GM23248 (cell line): Measurements from ENCODE around the gene PPIP5K1. TPM values are rescaled to one million over a fixed set of nuclear protein-coding genes. Genes with fewer than 3 reads are reported as not detected.

Source experiments
- DNase-seq: peaks from one replicate; pipeline ENCODE4 v3.0.0-alpha.2; 2015
- H2AFZ ChIP-seq: fragments of 200-600 bp; sonication (generic); 2 replicates; pipeline ENCODE4 v1.6.1; 2016; ENCODE audit warnings: antibody characterized with exemption
- H3F3A ChIP-seq: fragments of 200-600 bp; sonication (generic); 2 replicates; pipeline ENCODE4 v1.6.1; 2016; ENCODE audit warnings: mild to moderate bottlenecking, antibody characterized with exemption, mixed run types; ENCODE audit not compliant: insufficient read depth
- H3K27ac ChIP-seq: fragments of 200-600 bp; sonication (generic); 2 replicates; pipeline ENCODE4 v1.5.1; 2016; ENCODE audit warnings: mild to moderate bottlenecking
- H3K27me3 ChIP-seq: fragments of 200-600 bp; sonication (generic); replicated peaks from 2 replicates; pipeline ENCODE4 v1.6.1; 2016; ENCODE audit warnings: mild to moderate bottlenecking; ENCODE audit not compliant: insufficient read depth
- H3K36me3 ChIP-seq: fragments of 200-600 bp; sonication (generic); 2 replicates; pipeline ENCODE4 v1.6.1; 2016; ENCODE audit warnings: low read depth, mild to moderate bottlenecking
- H3K4me1 ChIP-seq: fragments of 200-600 bp; sonication (generic); 2 replicates; pipeline ENCODE4 v1.6.1; 2016; ENCODE audit warnings: mild to moderate bottlenecking; ENCODE audit not compliant: insufficient read depth
- H3K4me2 ChIP-seq: fragments of 200-600 bp; sonication (generic); one replicate; pipeline ENCODE4 v1.6.1; 2016; ENCODE audit warnings: mild to moderate bottlenecking; ENCODE audit not compliant: unreplicated experiment
- H3K4me3 ChIP-seq: fragments of 200-600 bp; sonication (generic); 2 replicates; pipeline ENCODE4 v1.5.1; 2016; ENCODE audit warnings: mild to moderate bottlenecking
- H3K79me2 ChIP-seq: fragments of 200-600 bp; sonication (generic); 2 replicates; pipeline ENCODE4 v1.6.1; 2016; ENCODE audit warnings: mild to moderate bottlenecking; ENCODE audit not compliant: insufficient read depth
- H3K9ac ChIP-seq: fragments of 200-600 bp; sonication (generic); 2 replicates; pipeline ENCODE4 v1.6.1; 2016; ENCODE audit warnings: mild to moderate bottlenecking
- H3K9me2 ChIP-seq: fragments of 200-600 bp; sonication (generic); 2 replicates; pipeline ENCODE4 v1.6.1; 2016; ENCODE audit warnings: mixed run types, mild to moderate bottlenecking, moderate library complexity; ENCODE audit not compliant: insufficient read depth
- H3K9me3 ChIP-seq: fragments of 200-600 bp; sonication (generic); one replicate; pipeline ENCODE4 v1.6.1; 2017; ENCODE audit warnings: low read depth
- H4K20me1 ChIP-seq: fragments of 200-600 bp; sonication (generic); 2 replicates; pipeline ENCODE4 v1.6.0; 2016; ENCODE audit not compliant: insufficient read depth
- EZH2 ChIP-seq: fragments of 200-600 bp; sonication (generic); IDR thresholded peaks from 2 replicates; pipeline ENCODE4 v1.6.1; 2018; ENCODE audit warnings: antibody characterized with exemption, mild to moderate bottlenecking; ENCODE audit not compliant: insufficient read depth, poor library complexity, severe bottlenecking
- EZH2phosphoT487 ChIP-seq: fragments of 200-600 bp; sonication (generic); IDR thresholded peaks from 2 replicates; pipeline ENCODE4 v1.6.1; 2018; ENCODE audit warnings: antibody characterized with exemption, moderate library complexity, mild to moderate bottlenecking, low read depth; ENCODE audit not compliant: insufficient read depth
- WGBS, 2 experiments: methylation state at CpG; one replicate each; pipeline ENCODE4 v1.1.6; 2015 to 2017; ENCODE audit warnings: low lambda C conversion rate in 2 of 2, low coverage in 1 of 2; ENCODE audit errors: missing lambda C conversion rate in 2 of 2; 5-methylcytosine and 5-hydroxymethylcytosine counted together
- in situ Hi-C: fragments of 300-500 bp; cut with MboI; formaldehyde crosslinking; loops from 2 replicates; pipeline ENCODE4 v1.15.0; 2020
- polyA plus RNA-seq: library from polyadenylated mRNA; unstranded; fragments of >200 nt; fragmentation: Nextera tagmentation; extraction: Ambion mirVana; gene quantifications from 2 replicates; pipeline ENCODE4 v1.2.1, GENCODE V29; 2016
- total RNA-seq: library from RNA; depleted of rRNA; stranded (reverse); fragments of >200 nt; shearing (Covaris generic); gene quantifications from 2 replicates; pipeline ENCODE4 v1.2.3, GENCODE V29; 2014

Gene PPIP5K1
- total and polyA plus RNA-seq, 2 experiments from 2014 or later, result 7.0 to 13.1 TPM

DNA sequence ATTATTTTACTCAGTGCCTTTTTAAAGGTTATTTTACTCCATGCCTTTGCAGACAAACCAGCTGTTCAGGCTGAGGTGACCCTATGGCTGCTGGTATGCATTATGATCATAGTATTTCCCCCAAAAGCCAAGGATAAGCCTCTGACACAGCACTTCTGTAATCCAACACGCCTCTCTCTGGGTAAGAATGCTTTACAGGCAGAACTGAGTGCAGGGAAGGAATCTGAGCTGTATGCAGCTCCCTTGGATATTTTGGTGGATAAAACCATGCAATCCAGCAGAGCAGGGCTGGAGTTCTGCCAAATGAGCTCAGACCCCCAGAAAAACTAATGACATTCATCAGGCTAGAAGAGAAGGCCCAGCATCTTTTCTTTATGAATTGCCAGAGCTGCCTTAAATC, 84.3 kb downstream of the PPIP5K1 start:
- H4K20me1 ChIP-seq, result no peaks in the 10 kb centered on the region
- H2AFZ ChIP-seq, result no peak overlapping the region
- no peak overlapping the region for H3K9ac ChIP-seq
- H3K27ac ChIP-seq, result peak overlapping the region; percentile 14; the same call in 1 of the 2 replicates
- H3K9me3 ChIP-seq, result no peaks in the 10 kb centered on the region
- WGBS, 2 experiments, result 46 to 60% methylated on average over 1 of the region's 1 CpG
- no peaks in the 10 kb centered on the region for H3K79me2 ChIP-seq
- H3F3A ChIP-seq, result peaks cover 12% of the 10 kb centered on the region
- TF ChIP-seq EZH2, result no peak
- no peak for TF ChIP-seq EZH2phosphoT487
- H3K36me3 ChIP-seq, result no peaks in the 10 kb centered on the region
- H3K4me3 ChIP-seq, result no peak overlapping the region
- H3K4me2 ChIP-seq, result no peak overlapping the region
- peaks cover 27% of the 10 kb centered on the region for H3K4me1 ChIP-seq
- peak; percentile 59 for DNase-seq
- no peaks in the 10 kb centered on the region for H3K9me2 ChIP-seq
- no peaks in the 10 kb centered on the region for H3K27me3 ChIP-seq
- in situ Hi-C loops, result no loop called here

DNA sequence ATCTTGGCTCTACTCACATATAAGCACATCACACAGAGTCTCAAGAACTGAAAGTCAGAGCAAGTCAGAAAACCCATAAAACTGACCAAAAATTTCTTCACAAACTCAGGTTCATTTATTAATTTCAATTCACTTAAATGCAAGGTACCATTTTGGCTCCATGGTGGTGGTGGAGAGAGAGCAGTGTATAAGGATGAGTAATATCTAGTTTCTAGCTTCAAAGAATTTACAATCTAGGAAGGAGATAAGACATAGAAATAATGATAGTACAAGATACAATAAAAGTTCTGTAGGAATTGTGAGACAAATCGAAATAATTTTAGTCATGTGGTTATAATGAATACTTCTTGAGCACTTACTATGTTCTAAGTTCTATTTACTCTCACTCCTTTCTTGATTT, 90.4 kb downstream of the PPIP5K1 start:
- Histone ChIP-seq H3K9ac (no peak overlapping the region), H3K4me1 (no peaks in the 10 kb centered on the region), H3K4me3 (no peak overlapping the region), H4K20me1 (no peaks in the 10 kb centered on the region), H3K27me3 (no peaks in the 10 kb centered on the region), H3F3A (no peaks in the 10 kb centered on the region), H2AFZ (no peak overlapping the region), H3K4me2 (no peak overlapping the region), H3K9me3 (no peaks in the 10 kb centered on the region), H3K36me3 (no peaks in the 10 kb centered on the region), H3K79me2 (no peaks in the 10 kb centered on the region), H3K9me2 (no peaks in the 10 kb centered on the region), H3K27ac (no peak overlapping the region)
- no peak for DNase-seq
- TF ChIP-seq EZH2phosphoT487 (no peak), EZH2 (no peak)
- WGBS, 2 experiments, result 82 to 100% methylated on average over 1 of the region's 1 CpG
- in situ Hi-C loops, result no loop called here

DNA sequence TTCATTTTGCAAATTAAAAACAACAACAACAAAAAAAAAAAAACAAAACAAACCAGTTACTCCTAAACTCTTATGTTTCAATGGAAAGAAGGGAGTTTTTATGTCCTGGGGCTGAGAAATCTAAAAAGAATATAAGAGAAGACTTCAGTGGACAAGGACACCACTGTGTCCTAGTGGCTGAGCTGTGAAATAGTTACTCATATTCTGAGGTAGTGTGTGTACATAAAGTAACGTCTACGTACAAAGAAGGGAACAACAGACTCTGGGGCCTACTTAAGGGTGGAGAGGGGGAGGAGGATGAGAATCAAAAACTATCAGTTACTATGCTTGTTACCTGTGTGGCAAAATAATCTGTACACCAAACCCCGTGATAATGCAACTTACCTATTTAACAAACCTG, 91.0 kb downstream of the PPIP5K1 start:
- Histone ChIP-seq H3K27me3 (no peaks in the 10 kb centered on the region), H3F3A (no peaks in the 10 kb centered on the region), H3K36me3 (no peaks in the 10 kb centered on the region), H3K9ac (no peak overlapping the region), H3K79me2 (no peaks in the 10 kb centered on the region), H3K4me1 (no peaks in the 10 kb centered on the region), H3K27ac (no peak overlapping the region), H2AFZ (no peak overlapping the region), H4K20me1 (no peaks in the 10 kb centered on the region), H3K9me3 (no peaks in the 10 kb centered on the region), H3K4me2 (no peak overlapping the region), H3K4me3 (no peak overlapping the region), H3K9me2 (no peaks in the 10 kb centered on the region)
- WGBS, 2 experiments, result 77 to 91% methylated on average over 3 of the region's 3 CpGs
- no peak for DNase-seq
- TF ChIP-seq EZH2phosphoT487, result no peak
- no peak for TF ChIP-seq EZH2
- in situ Hi-C loops, result no loop called here

DNA sequence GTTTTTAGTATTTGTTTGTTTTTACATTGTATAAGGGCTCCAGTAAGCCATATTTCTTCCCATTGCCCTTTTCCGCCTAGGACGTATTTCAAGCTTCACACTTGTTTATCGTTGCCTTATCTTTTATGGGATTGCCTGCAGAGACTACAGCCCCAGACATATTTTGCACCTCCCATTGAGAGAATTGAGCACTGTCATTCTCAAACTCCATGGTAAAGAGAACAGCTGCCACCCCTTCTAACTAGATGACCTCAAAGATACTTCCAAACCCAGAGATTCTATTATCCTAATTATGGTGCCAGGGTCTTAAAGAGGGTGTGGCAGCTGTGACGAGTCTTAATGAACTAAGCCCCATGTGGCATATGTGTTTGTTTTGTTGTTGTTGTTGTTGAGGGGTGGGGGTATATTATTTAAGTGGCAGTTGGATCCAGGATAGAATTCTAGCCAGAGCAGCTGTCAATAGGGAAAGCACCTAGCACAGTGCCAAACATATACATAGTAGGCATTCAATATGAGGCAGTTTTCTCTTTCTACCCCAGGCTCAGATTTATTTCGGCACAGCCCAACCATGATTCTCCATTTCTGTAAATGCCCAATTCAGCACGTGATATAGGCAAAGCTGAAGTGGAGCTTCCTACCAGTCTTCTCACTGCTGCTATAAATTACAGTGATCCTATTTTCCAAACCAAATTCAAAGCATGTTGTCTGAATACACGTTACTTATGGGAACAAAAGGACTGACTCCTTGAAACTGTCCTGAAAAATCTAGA, 96.1 kb downstream of the PPIP5K1 start:
- Histone ChIP-seq H3F3A (no peaks in the 10 kb centered on the region; the same call in 1 of the 2 replicates), H3K27ac (peak overlapping the region; percentile 49), H3K27me3 (no peaks in the 10 kb centered on the region), H3K4me1 (peaks cover 16% of the 10 kb centered on the region), H3K4me2 (peak overlapping the region; percentile 97), H3K4me3 (peak overlapping the region; percentile 86), H3K9me3 (no peaks in the 10 kb centered on the region), H3K9ac (peak overlapping the region; percentile 94), H3K9me2 (no peaks in the 10 kb centered on the region), H3K36me3 (peaks cover 25% of the 10 kb centered on the region), H3K79me2 (peaks cover 40% of the 10 kb centered on the region), H2AFZ (peak overlapping the region; percentile 99), H4K20me1 (no peaks in the 10 kb centered on the region)
- in situ Hi-C loops, result no loop called here
- no peak for DNase-seq
- TF ChIP-seq EZH2phosphoT487, result no peak
- TF ChIP-seq EZH2, result no peak
- WGBS, 2 experiments, result 41 to 42% methylated on average over 7 of the region's 7 CpGs
